Caki2 (cell line): Measurements from ENCODE around the gene ULK3. TPM values are rescaled to one million over a fixed set of nuclear protein-coding genes. Genes with fewer than 3 reads are reported as not detected.

Experiments
- total RNA-seq: library from RNA; depleted of rRNA; stranded (reverse); fragments of >200 nt; shearing (Covaris generic); gene quantifications from 2 replicates; pipeline ENCODE4 v1.2.3, GENCODE V29; 2014; ENCODE audit warnings: low replicate concordance; rRNA removed

The ULK3 gene
- total RNA-seq, 1 experiment from 2014 or later = 30.4 TPM

Other genes with a start within 250 kb of the ULK3 start
- 40.5 and 45.1 TPM in 2 replicates for gene CLK3, start 227.3 kb downstream of the ULK3 start, total RNA-seq
- 26.0 and 31.8 TPM in 2 replicates for gene EDC3, start 147.1 kb downstream of the ULK3 start, total RNA-seq
- 3.6 TPM in 1 of 2 replicates, not detected in the other for gene CYP1A1, start 117.6 kb downstream of the ULK3 start, total RNA-seq
- gene CYP1A2, start 94.3 kb downstream of the ULK3 start, total RNA-seq = not detected in 2 replicates
- 16.0 and 21.3 TPM in 2 replicates for gene CSK, start 61.1 kb downstream of the ULK3 start, total RNA-seq
- not detected in 2 replicates for gene LMAN1L, start 30.3 kb downstream of the ULK3 start, total RNA-seq
- gene CPLX3, start 16.5 kb downstream of the ULK3 start, total RNA-seq = not detected in 2 replicates
- gene SCAMP2, start 30.2 kb upstream of the ULK3 start, total RNA-seq = 28.5 and 36.1 TPM in 2 replicates
- 117 and 132 TPM in 2 replicates for gene MPI, start 46.9 kb upstream of the ULK3 start, total RNA-seq
- 19.2 and 21.2 TPM in 2 replicates for gene FAM219B, start 63.7 kb upstream of the ULK3 start, total RNA-seq
- gene COX5A, start 94.9 kb upstream of the ULK3 start, total RNA-seq = 168 and 179 TPM in 2 replicates
- 1.4 and 1.5 TPM in 2 replicates for gene RPP25, start 113.6 kb upstream of the ULK3 start, total RNA-seq
- gene SCAMP5, start 152.4 kb upstream of the ULK3 start, total RNA-seq = 0.88 and 1.0 TPM in 2 replicates
- gene PPCDC, start 180.4 kb upstream of the ULK3 start, total RNA-seq = 22.8 and 38.3 TPM in 2 replicates